Measurements from ENCODE around the gene TOGARAM2. TPM values are rescaled to one million over a fixed set of nuclear protein-coding genes. Genes with fewer than 3 reads are reported as not detected.
"Not testable (repeated sequence)": the region's sequence is repeated elsewhere in the genome, so short reads cannot be mapped to it uniquely, and the experiment has no call there.

TOGARAM2 gene
- total RNA-seq, 6 experiments from 2014 or later = not detected

DNA sequence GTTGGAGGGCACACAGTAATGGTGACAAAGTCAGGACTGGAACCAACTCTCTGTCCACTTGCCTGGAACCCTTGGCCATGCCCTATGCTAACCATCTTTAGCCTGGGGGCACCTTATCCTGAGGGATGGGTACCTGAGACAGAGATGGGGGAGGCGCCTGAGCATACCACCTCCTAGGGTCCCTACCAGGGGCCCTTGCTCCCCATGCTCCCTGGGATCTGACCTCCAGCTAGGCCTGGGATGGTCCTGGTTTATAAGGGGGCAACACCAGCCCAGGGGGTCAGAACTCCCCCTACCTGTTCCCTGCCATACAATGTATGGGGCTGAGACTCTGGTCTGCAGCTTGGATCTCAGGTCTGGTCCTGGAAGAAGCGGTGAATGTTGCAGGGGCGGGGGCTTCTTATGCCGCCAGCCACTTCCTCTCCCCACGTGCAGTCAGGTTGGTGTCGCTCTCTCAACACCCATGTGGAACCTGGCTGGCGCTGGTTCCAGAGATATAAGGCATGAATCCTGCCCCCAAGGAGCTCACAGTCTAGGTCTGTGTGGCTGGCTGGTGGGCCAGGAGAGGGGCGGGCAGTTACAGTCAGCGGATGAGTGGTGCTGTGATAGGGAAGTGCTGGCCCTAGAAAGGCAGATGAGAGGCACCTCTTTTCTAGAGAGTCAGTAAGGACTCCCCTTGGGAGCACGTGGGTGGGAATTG is 3.8 kb upstream of the TOGARAM2 start:
- Mint-ChIP-seq H3K4me3 (no peak overlapping the region), H3K36me3 (ENCODE audit: low read depth) (no peaks in the 10 kb centered on the region), H3K27ac (no peak overlapping the region), H3K27me3 (ENCODE audit: insufficient read depth) (peaks cover 16% of the 10 kb centered on the region), H3K4me1 (ENCODE audit: low read depth) (peaks cover 18% of the 10 kb centered on the region), H3K9me3 (no peaks in the 10 kb centered on the region)
- TF ChIP-seq, protein P1, sequence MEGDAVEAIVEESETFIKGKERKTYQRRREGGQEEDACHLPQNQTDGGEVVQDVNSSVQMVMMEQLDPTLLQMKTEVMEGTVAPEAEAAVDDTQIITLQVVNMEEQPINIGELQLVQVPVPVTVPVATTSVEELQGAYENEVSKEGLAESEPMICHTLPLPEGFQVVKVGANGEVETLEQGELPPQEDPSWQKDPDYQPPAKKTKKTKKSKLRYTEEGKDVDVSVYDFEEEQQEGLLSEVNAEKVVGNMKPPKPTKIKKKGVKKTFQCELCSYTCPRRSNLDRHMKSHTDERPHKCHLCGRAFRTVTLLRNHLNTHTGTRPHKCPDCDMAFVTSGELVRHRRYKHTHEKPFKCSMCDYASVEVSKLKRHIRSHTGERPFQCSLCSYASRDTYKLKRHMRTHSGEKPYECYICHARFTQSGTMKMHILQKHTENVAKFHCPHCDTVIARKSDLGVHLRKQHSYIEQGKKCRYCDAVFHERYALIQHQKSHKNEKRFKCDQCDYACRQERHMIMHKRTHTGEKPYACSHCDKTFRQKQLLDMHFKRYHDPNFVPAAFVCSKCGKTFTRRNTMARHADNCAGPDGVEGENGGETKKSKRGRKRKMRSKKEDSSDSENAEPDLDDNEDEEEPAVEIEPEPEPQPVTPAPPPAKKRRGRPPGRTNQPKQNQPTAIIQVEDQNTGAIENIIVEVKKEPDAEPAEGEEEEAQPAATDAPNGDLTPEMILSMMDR (IDR thresholded peaks at IDR 0.05) = no peak
- DNase-seq = no peak

- DNase-seq = not testable (repeated sequence)
Measured at GRCh38 chr2:28978001-28978400, 3.1 kb upstream of the TOGARAM2 start.

DNA sequence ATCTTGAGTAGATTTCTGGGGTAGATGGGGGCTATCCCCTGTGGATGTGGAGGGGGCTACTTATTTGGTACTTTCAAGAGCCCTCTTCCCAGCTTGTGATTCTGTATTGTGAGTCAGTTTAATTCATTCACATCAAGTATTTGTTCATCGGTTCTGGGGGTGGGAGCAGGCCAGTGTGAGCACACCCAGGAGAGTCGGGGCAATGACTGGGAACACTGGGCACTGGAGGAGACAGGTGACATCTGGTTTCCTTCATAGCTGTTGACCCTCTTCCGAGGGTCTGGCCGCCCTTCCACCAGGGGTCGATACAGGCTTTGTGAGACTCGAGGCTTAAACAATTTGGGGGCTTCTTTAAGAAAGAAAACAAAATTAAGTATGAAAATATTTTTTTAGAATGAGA is 2.5 kb upstream of the TOGARAM2 start:
- H3K9me3 Mint-ChIP-seq = no peaks in the 10 kb centered on the region
- DNase-seq = no peak
- H3K4me3 Mint-ChIP-seq = no peak overlapping the region
- TF ChIP-seq, protein P1 (IDR thresholded peaks at IDR 0.05) = no peak
- no peak overlapping the region for H3K27ac Mint-ChIP-seq
- H3K36me3 Mint-ChIP-seq (ENCODE audit: low read depth) = no peaks in the 10 kb centered on the region
- H3K27me3 Mint-ChIP-seq (ENCODE audit: insufficient read depth) = peaks cover 16% of the 10 kb centered on the region
- H3K4me1 Mint-ChIP-seq (ENCODE audit: low read depth) = peaks cover 22% of the 10 kb centered on the region

More at GRCh38 chr2:28978001-28978400, 3.1 kb upstream of the TOGARAM2 start:
- H3K9me3 Mint-ChIP-seq; H3K27ac Mint-ChIP-seq; H3K36me3 Mint-ChIP-seq (ENCODE audit: low read depth); H3K4me3 Mint-ChIP-seq: not testable (repeated sequence)
- peaks cover 22% of the 10 kb centered on the region for H3K4me1 Mint-ChIP-seq (ENCODE audit: low read depth)
- H3K27me3 Mint-ChIP-seq (ENCODE audit: insufficient read depth) = peaks cover 16% of the 10 kb centered on the region

DNA sequence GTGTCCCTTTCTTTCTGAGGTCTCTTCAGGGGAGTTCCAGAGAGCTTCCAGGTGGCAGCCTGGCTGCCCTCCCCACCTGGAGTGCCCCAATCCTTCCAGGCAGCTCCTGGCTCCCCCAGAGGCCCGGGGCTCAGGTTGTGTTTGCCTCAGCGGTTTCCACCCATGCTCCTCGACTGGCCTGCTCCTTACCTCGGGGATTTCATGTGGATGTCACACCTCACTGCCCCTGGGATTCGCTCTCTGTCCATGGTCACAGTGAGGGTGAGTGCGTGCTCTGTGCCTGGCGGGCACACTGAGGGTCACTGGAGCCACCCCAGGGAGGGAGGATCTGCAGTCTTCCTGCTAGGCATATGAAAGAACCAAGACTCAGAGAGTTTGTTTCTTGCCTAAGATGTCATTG is 2.1 kb upstream of the TOGARAM2 start:
- peaks cover 16% of the 10 kb centered on the region for H3K27me3 Mint-ChIP-seq (ENCODE audit: insufficient read depth)
- no peak overlapping the region for H3K27ac Mint-ChIP-seq
- H3K36me3 Mint-ChIP-seq (ENCODE audit: low read depth) = no peaks in the 10 kb centered on the region
- H3K9me3 Mint-ChIP-seq = no peaks in the 10 kb centered on the region
- peaks cover 22% of the 10 kb centered on the region for H3K4me1 Mint-ChIP-seq (ENCODE audit: low read depth)
- no peak for DNase-seq
- H3K4me3 Mint-ChIP-seq = no peak overlapping the region
- TF ChIP-seq, protein P1 (IDR thresholded peaks at IDR 0.05) = no peak

DNA sequence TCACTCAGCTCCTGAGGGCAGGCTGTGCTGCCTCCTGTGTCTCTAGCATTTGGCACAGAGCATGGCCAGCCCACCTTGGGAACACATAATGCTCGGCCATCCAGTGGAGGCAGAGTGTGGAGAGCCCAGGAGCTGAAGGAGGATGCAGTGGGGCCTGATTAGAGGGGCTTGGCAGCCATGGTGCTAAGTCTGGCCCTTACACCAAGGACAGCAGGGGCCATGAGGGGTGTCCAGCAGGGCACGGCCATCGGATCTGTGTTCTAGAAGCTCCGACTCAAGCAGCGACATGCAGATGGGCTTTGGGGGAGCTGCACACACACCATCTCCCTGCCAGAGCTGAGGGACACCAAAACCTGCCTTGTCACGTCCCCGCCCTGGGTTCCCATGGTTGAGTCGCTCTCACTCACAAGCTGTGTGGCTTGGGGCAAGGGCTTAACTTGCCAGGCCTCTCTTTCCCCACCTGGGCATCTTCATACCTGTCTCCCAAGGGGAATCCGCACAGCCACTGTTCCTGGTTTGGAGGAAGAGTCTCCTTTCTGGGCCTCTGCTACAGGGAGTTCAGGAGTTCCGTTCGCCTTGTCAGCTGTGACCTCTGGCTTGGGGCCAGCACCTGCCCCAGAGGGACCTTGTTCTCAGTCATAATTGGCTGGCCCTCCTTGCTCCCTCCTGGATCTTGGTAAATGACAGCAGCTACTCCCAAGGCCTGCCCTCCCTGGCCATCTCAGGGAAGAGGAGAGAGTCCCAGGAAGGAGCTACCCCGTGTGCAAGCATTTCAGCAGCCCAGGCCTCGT is 1.3 kb upstream of the TOGARAM2 start:
- Mint-ChIP-seq H3K27ac (no peak overlapping the region), H3K27me3 (ENCODE audit: insufficient read depth) (peaks cover 16% of the 10 kb centered on the region), H3K4me3 (no peak overlapping the region), H3K4me1 (ENCODE audit: low read depth) (peaks cover 22% of the 10 kb centered on the region), H3K36me3 (ENCODE audit: low read depth) (no peaks in the 10 kb centered on the region), H3K9me3 (no peaks in the 10 kb centered on the region)
- TF ChIP-seq, protein P1 (IDR thresholded peaks at IDR 0.05) = no peak
- DNase-seq = no peak

Data from HFFc6 (cell line).